Endothelial cell of umbilical vein (primary cell): ENCODE results near the gene FAM20A. TPM values are rescaled to one million over a fixed set of nuclear protein-coding genes. Genes with fewer than 3 reads are reported as not detected.

Experiments used
- BruUV-seq: library from RNA; stranded (reverse); fragments of 400-500 nt; replicated peaks from 2 replicates; lab custom pipeline; 2021; lab: Mats Ljungman, UMichigan
- CTCF ChIA-PET: fragments of 300-600, 350-600 bp; sonication (Branson Sonifier 250); formaldehyde crosslinking; loops from one replicate; lab custom pipeline; 2021; ENCODE audit warnings: antibody characterized with exemption, inconsistent platforms; lab: Charles Lee
- POLR2A ChIA-PET: fragments of 300-600, 350-600 bp; sonication (Branson Sonifier 250); formaldehyde crosslinking; loops from one replicate; lab custom pipeline; 2021; ENCODE audit warnings: antibody characterized with exemption, inconsistent platforms; lab: Charles Lee
- DNase-seq: peaks from one replicate; pipeline ENCODE4 v3.0.0-alpha.2; 2011; ENCODE audit warnings: low read depth, low spot score
- FAIRE-seq: peaks from 2 replicates; lab custom pipeline; 2011; peaks lifted over from hg19 to GRCh38; lab: Jason Lieb, UNC
- H2AFZ ChIP-seq: 2 replicates; pipeline ENCODE4 v1.6.0; 2012; ENCODE audit warnings: low read depth, low read length, control low read depth, inconsistent platforms
- H3K27ac ChIP-seq: 2 replicates; pipeline ENCODE4 v1.5.1; 2011; ENCODE audit warnings: low read depth, mild to moderate bottlenecking, control low read depth, low read length, moderate library complexity; ENCODE audit not compliant: insufficient read depth
- H3K27me3 ChIP-seq, 2 experiments: 2 replicates each; pipeline versions ENCODE4 v1.6.0 to v1.6.1; 2011; ENCODE audit warnings: low read length in 2 of 2, mixed read lengths in 1 of 2; ENCODE audit not compliant: control insufficient read depth in 2 of 2, insufficient read depth in 2 of 2
- H3K36me3 ChIP-seq, 2 experiments: 2 replicates in 1 of 2; 3 replicates in 1 of 2; pipeline ENCODE4 v1.5.1; 2011; ENCODE audit warnings: low read length in 2 of 2, mild to moderate bottlenecking in 1 of 2, moderate library complexity in 1 of 2; ENCODE audit not compliant: control insufficient read depth in 2 of 2, insufficient read depth in 2 of 2; ENCODE audit errors: extremely low read depth in 1 of 2
- H3K4me1 ChIP-seq: 3 replicates; pipeline ENCODE4 v1.5.1; 2011; ENCODE audit warnings: mild to moderate bottlenecking, low read length; ENCODE audit not compliant: control insufficient read depth, insufficient read depth; ENCODE audit errors: extremely low read depth
- H3K4me2 ChIP-seq: 2 replicates; pipeline ENCODE4 v1.6.1; 2011; ENCODE audit warnings: low read length, control low read depth, mixed read lengths; ENCODE audit not compliant: insufficient read depth
- H3K4me3 ChIP-seq, 3 experiments: fragments of 200-600 bp in 1 of 3; sonication (generic), shearing (Covaris generic) in 1 of 3; replicated peaks in 1 of 3; 2 replicates each; pipeline ENCODE4 v1.5.1; 2011 to 2016; ENCODE audit warnings: control low read depth in 3 of 3, low read length in 3 of 3, mild to moderate bottlenecking in 2 of 3, inconsistent platforms in 1 of 3, low read depth in 1 of 3, moderate library complexity in 1 of 3; ENCODE audit not compliant: insufficient read depth in 1 of 3
- H3K79me2 ChIP-seq: 2 replicates; pipeline ENCODE4 v1.6.0; 2012; ENCODE audit warnings: low read length, inconsistent platforms; ENCODE audit not compliant: control insufficient read depth, insufficient read depth
- H3K9ac ChIP-seq: replicated peaks from 2 replicates; pipeline ENCODE3; 2011; ENCODE audit warnings: low read length, control low read depth; ENCODE audit not compliant: insufficient read depth; ENCODE audit errors: extremely low read depth
- H3K9me1 ChIP-seq: replicated peaks from 3 replicates; pipeline ENCODE4 v1.6.0; 2011; ENCODE audit warnings: mild to moderate bottlenecking, low read length; ENCODE audit not compliant: control insufficient read depth, insufficient read depth; ENCODE audit errors: extremely low read depth
- H3K9me3 ChIP-seq: replicated peaks from 2 replicates; pipeline ENCODE4 v1.5.1; 2012; ENCODE audit warnings: low read length, inconsistent platforms; ENCODE audit not compliant: control insufficient read depth, insufficient read depth
- H4K20me1 ChIP-seq: replicated peaks from 2 replicates; pipeline ENCODE3; 2011; ENCODE audit warnings: mild to moderate bottlenecking, low read length; ENCODE audit not compliant: control insufficient read depth, insufficient read depth; ENCODE audit errors: extremely low read depth
- EZH2 ChIP-seq: IDR thresholded peaks from 2 replicates; pipeline ENCODE4 v1.6.1; 2012; ENCODE audit warnings: borderline replicate concordance, low read depth, mild to moderate bottlenecking, moderate library complexity, low read length, inconsistent platforms; ENCODE audit not compliant: severe bottlenecking
- FOS ChIP-seq: IDR thresholded peaks from 2 replicates; pipeline ENCODE4 v1.6.1; 2011; ENCODE audit warnings: mild to moderate bottlenecking, low read length, moderate library complexity, borderline replicate concordance; ENCODE audit not compliant: insufficient read depth
- GATA2 ChIP-seq: IDR thresholded peaks from 2 replicates; pipeline ENCODE4 v1.7.0; 2011; ENCODE audit warnings: low read depth, mild to moderate bottlenecking, moderate library complexity, mixed read lengths, low read length; ENCODE audit not compliant: insufficient read length, insufficient read depth
- JUN ChIP-seq: IDR thresholded peaks from 2 replicates; pipeline ENCODE4 v1.6.1; 2011; ENCODE audit warnings: borderline replicate concordance, low read depth; ENCODE audit not compliant: insufficient read length, insufficient read depth
- MYC ChIP-seq: IDR thresholded peaks from one replicate; pipeline ENCODE4 v1.6.1; 2011; ENCODE audit warnings: mild to moderate bottlenecking, low read depth, low read length
- POLR2A ChIP-seq: IDR thresholded peaks from 2 replicates; pipeline ENCODE4 v1.6.1; 2012; ENCODE audit warnings: low read depth, mild to moderate bottlenecking, control low read depth, low read length
- POLR2AphosphoS5 ChIP-seq: IDR thresholded peaks from 2 replicates; pipeline ENCODE4 v1.6.1; 2012; ENCODE audit warnings: low read depth, mild to moderate bottlenecking, control low read depth, low read length, moderate library complexity; ENCODE audit not compliant: insufficient read depth
- dilution Hi-C: fragments of 300-500 bp; cut with MboI; formaldehyde crosslinking; loops from one replicate; pipeline ENCODE4 v1.15.0; 2019; ENCODE audit warnings: low sequenced_read_pairs; ENCODE audit not compliant: extremely low pct_ligation_motif_present
- intact Hi-C: fragments of 100-400 bp; cut with micrococcal nuclease; formaldehyde crosslinking; loops from one replicate; pipeline ENCODE4 v1.10.0; 2022
- polyA plus RNA-seq, 4 experiments: library from polyadenylated mRNA; depleted of rRNA in 3 of 4; stranded (reverse) in 3 of 4; unstranded in 1 of 4; fragments of >200 nt; gene quantifications; 2 replicates each; pipeline versions ENCODE4 v1.2.1 to v1.2.3, GENCODE V29; 2011 to 2012; ENCODE audit warnings: missing spikeins in 1 of 4
- total RNA-seq: library from RNA; stranded (reverse); gene quantifications from 2 replicates; pipeline ENCODE4 v1.2.3, GENCODE V29; 2021
- TF ChIP-seq, protein P1 (sequence below): IDR thresholded peaks from 2 replicates; pipeline ENCODE4 v1.6.1; 2011; ENCODE audit not compliant: insufficient read depth, insufficient read length
- TF ChIP-seq, protein P2 (sequence below), 2 donors: IDR thresholded peaks; 1 replicate in 1 of 2; 2 replicates in 1 of 2; pipeline ENCODE4 v1.5.1; 2011; ENCODE audit warnings: low read length in 2 of 2, mild to moderate bottlenecking in 2 of 2, moderate library complexity in 2 of 2, control low read depth in 1 of 2, inconsistent platforms in 1 of 2, low read depth in 1 of 2; ENCODE audit not compliant: insufficient read depth in 1 of 2; ENCODE audit errors: extremely low read depth in 1 of 2

FAM20A gene
- total and polyA plus RNA-seq, 2 donors (not counting 3 experiments of a cell fraction or from before 2014, with no cell fraction given): not detected

DNA sequence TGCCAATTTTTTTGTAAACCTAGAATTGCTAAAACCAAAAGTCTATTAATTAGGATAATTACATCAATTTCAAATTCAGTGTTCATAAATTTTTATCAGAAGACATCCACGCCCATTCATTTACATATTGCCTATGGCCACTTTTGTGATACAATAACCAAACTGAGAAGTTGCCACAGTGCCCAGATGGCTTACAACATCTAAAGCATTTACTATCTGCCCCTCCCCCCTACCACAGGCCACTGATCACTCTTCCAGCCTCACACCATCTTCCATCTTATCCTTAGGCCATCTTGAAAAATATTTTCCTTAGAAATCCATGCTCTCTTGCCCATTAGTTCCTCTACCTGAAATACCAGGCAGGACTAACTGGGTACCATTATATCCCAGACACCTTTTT, 95.2 kb downstream of the FAM20A start:
- H3K79me2 ChIP-seq: no peaks in the 10 kb centered on the region
- FAIRE-seq (no peak), DNase-seq (no peak)
- H3K9ac ChIP-seq: no peak overlapping the region
- H4K20me1 ChIP-seq: no peaks in the 10 kb centered on the region
- H2AFZ ChIP-seq: no peak overlapping the region
- H3K36me3 ChIP-seq: no peaks in the 10 kb centered on the region
- H3K9me1 ChIP-seq: no peaks in the 10 kb centered on the region
- H3K4me2 ChIP-seq: no peak overlapping the region
- peaks cover 4% of the 10 kb centered on the region for H3K4me1 ChIP-seq
- H3K27ac ChIP-seq: no peak overlapping the region
- intact Hi-C loops (no loop called here), dilution Hi-C loops (no loop called here)
- POLR2A ChIA-PET: no interaction called here
- H3K27me3 ChIP-seq: peaks cover 0 to under 1% of the 10 kb centered on the region in 2 experiments
- no peaks in the 10 kb centered on the region for H3K9me3 ChIP-seq
- no TSS peak for BruUV-seq
- TF ChIP-seq, protein P1, sequence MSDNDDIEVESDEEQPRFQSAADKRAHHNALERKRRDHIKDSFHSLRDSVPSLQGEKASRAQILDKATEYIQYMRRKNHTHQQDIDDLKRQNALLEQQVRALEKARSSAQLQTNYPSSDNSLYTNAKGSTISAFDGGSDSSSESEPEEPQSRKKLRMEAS: no peak
- TF ChIP-seq EZH2 (no peak), MYC (no peak), POLR2A (no peak), FOS (no peak), JUN (no peak), POLR2AphosphoS5 (no peak), GATA2 (no peak)
- TF ChIP-seq, protein P2, sequence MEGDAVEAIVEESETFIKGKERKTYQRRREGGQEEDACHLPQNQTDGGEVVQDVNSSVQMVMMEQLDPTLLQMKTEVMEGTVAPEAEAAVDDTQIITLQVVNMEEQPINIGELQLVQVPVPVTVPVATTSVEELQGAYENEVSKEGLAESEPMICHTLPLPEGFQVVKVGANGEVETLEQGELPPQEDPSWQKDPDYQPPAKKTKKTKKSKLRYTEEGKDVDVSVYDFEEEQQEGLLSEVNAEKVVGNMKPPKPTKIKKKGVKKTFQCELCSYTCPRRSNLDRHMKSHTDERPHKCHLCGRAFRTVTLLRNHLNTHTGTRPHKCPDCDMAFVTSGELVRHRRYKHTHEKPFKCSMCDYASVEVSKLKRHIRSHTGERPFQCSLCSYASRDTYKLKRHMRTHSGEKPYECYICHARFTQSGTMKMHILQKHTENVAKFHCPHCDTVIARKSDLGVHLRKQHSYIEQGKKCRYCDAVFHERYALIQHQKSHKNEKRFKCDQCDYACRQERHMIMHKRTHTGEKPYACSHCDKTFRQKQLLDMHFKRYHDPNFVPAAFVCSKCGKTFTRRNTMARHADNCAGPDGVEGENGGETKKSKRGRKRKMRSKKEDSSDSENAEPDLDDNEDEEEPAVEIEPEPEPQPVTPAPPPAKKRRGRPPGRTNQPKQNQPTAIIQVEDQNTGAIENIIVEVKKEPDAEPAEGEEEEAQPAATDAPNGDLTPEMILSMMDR (IDR thresholded peaks at IDR 0.05; ENCODE audit: extremely low read depth in 1 of 2, insufficient read depth in 1 of 2, low read depth in 1 of 2, low read length in 2 of 2): no peak
- H3K4me3 ChIP-seq: no peak overlapping the region
- CTCF ChIA-PET: no interaction called here
